Activated T-cell treated with anti-CD3 and anti-CD28 coated beads, Interleukin-2, amount 50 U/mL, for 1 hour (primary cell): ENCODE measurements around the gene WNT9B.
A peak's percentile ranks its signal among the peaks of the same experiment; 100 is the strongest.
"Not testable (repeated sequence)": the region's sequence is repeated elsewhere in the genome, so short reads cannot be mapped to it uniquely, and the experiment has no call there.

Experiments used
- DNase-seq: peaks from one replicate; pipeline ENCODE4 v3.0.0-alpha.2; 2020

WNT9B gene

GRCh38 chr17:46822388-46822921, 28.9 kb upstream of the WNT9B start:
- peak; percentile 52 for DNase-seq

DNA sequence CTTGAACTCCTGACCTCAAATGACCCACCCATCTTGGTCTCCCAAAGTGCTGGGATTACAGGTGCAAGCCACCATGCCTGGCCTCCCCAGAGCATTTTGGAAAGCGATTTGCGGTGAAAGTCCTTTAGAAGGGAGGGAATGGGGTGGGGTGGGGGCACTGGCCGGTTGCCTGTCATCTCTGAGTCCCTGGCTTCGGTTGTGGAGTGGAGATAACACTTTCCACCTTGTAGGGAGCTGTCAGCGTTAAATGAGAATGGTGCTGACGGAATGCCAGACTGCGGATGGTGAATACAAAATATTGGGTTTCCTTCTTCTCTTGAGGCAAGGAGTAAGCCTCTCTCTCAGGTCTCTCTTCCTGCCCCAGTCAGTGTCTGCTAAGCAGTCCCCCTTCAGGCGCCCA, 27.7 kb upstream of the WNT9B start:
- no peak for DNase-seq

DNA sequence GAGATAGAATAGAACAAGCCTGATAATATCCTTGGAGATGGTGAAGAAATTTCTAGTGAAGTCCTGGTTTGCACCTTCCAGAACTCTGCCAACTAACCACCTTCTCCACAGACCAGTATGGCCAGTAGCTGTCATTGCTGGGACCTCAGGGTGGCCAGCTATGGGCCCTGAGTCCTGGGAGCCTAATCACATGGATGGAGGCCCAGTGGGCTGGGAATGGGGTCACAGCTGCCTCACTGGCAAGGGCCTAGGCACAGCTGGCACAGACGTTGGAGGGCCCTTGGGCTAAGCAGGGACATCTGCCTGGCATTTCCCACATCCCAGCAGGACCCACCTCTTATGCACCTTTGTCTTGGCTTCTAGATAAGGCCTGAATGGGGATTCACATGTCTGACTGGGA, 25.3 kb upstream of the WNT9B start:
- no peak for DNase-seq

DNA sequence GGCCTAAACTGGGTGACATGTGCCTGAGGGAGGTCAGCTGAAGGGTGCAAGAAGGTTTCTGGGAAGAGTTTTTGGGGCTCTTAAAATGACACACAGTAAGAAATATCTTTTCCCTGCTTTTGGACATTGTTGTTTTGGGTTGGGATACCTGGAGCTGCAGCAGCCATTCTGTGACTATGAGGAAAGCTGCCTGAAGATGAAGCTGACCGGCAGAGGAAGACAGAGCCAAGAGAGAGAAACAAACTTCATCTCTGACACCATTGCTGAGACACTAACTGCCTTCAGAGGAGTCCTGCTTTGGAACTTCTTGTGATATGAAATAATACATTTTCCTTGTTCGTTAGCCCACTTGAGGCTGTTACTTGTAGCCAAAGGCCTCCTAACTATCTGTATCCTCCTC, 24.1 kb upstream of the WNT9B start:
- DNase-seq: no peak

GRCh38 chr17:46831573-46832330, 19.6 kb upstream of the WNT9B start:
- no peak for DNase-seq

DNA sequence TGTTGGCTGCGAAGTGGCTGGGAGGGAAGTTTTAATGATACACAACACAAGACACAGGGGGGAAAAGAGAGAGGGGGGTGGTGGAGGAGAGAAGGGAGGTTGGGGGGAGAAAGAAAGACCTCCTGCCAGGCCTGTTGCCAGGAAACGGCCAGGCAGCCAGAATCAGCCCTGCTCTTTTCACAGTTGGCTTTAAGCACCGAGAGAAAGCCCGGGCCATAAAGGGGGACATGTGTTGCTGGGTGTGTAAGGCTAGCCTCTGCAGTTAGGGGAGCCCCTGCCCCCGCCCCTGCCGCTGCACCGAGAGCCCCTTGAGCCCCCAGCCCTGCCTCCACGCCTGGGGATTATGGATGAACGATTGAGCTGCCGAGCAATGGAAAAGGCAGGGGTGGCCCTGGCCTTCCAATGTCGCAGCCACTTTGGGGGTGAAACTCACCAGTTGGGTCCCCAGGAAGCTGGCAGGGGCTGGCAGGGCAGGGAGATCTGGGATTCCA, 19.0 kb upstream of the WNT9B start:
- no peak for DNase-seq

- no peak for DNase-seq
Observed at GRCh38 chr17:46832945-46833839, 18.2 kb upstream of the WNT9B start.

DNA sequence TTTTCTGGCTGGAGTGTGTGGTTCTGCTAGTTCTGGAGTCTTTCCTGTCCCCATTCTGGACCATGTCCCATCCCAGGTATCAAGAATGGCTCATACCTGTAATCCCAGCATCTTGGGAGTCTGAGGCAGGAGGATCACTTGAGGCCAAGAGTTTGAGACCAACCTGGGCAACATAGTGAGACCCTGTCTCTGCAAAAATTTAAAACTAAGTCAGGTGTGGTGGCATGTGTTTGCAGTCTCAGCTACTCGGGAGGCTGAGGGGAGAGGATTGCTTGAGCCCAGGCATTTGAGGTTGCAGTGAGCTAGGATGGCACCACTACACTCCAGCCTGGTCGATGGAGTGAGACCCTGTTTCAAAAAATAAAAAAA, 17.6 kb upstream of the WNT9B start:
- DNase-seq: no peak

DNA sequence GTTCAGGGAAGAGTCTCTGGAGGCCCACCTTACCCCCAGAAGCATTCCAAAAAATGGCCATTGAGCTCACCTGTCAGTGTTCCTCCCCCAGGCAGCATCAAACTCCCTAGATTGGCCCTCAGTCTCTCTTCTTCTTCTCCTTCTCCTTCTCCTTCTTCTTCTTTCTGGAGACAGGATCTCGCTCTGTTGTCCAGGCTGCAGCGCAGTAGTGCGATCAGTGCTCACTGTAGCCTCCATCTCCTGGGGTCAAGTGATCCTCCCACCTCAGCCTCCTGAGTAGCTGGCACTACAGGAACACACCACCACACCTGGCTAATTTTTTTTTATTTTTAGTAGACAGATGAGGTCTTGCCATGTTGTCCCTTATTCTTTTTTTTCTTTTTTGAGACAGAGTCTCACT, 16.5 kb upstream of the WNT9B start:
- no peak for DNase-seq

DNA sequence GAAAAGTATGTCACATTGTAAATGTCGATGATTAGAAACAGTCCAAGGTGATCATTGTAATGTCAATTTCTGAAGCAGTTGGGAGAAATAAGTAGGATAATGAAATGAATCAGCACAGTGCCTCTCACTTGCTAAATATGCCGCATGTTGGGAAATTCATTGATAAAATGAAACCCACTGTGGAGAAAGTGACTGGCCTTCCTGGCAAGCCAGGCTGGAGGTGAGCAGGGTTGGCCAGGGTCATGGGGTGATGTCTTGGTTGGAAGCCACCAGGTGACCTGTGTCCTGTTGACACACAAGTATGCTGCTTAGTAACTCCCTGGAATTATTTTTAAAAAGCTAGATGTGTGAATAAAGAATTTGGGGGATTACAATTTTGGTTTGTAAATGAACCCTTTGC, 14.9 kb upstream of the WNT9B start:
- no peak for DNase-seq

DNA sequence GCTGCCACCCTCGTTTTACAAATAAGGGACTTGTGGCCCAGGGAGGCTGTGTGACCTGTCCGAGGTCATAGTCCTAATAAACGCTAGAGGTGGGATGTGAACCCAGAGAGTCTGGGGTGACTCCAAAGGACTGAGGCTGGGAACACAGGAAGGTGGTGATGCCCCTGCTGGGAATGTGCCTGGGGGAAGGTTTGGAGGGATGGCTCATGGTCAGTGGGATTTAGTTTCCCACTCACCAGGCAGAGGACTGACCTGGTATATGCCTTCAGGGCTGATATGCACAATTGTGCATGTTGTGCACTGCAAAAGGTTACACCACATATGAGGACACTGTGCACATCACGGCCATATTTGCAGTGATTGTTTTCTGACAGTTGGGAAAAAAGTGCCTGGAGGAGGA, 13.9 kb upstream of the WNT9B start:
- DNase-seq: no peak

DNA sequence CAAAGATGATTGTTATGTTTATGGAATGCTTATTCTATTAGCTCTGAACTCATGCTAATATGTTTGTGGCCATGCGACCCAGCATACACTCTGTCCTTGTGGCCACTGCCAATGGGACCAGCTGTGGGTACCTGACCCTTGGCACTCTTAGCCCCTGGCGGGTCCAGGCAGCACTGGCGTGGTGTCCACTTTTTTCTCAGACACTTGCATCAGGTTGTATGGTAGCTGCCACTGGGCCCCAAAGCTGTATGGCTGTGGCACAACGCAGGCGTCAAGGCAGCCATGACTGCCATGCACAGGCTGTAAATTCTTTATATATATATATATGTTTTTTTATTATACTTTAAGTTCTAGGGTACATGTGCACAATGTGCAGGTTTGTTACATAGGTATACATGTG, 12.2 kb upstream of the WNT9B start:
- DNase-seq: no peak

- not testable (repeated sequence) for DNase-seq
Observed at GRCh38 chr17:46840596-46840995, 10.8 kb upstream of the WNT9B start.

DNA sequence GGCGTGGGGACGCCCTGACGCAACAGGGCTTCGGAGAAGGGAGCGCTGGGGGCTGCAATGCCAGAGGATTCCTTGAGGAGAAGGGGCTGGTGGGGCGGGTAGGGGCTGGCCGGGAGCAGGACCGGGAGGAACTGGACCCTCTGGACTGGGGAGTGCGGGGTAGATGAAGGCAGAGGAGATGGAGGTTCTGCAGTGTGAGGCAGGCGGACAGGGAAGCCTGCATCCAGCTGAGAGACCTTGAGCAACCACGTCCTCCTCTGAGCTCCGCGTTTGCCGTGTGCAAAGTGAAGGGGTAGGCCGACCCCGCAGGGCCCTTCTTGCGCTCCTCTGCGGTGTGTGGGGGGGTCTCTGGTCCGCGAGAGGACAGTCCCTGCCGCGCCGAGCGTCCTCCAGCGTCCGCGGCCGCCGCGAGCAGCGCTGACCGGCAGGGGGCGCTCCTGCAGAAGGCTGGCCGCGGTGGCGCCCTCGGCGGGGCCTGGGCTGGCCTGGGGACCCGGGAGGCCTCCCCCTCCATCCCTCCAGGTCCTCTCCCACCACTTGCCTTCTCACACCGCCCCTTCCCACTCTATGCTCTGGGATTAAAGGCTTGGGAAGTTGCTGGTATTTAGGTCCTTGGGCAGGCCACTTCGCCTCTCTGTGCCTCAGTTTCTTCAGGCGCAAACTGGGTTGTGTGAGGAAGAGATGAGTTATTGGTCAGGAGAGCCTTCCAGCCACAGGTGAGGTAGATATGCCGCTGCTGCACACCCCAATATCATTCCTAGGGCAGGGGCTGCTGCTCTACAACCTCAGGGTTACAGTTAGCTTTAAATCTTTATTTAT, 9.6 kb upstream of the WNT9B start:
- peak; percentile 40 for DNase-seq

DNA sequence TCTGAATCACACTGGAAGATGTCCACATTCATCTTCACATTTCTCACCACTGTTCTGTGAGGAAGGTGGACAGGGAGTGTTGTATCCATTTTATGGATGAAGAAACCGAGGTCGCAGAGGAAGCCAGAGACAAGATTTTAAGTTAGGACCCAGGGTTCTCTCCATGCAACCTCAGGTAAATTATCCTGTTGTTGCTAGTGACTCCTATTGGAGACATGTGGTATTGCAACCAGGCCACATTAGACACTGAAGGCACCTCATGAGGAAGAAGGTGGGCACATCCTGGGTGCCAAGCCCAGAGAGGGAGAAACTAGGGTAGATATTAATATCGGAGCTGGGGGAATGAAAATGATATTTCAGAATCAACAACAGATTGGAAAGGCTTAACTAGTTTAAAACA, 8.5 kb upstream of the WNT9B start:
- DNase-seq: no peak

- DNase-seq: no peak
Observed at GRCh38 chr17:46847204-46848191, 3.9 kb upstream of the WNT9B start.

DNA sequence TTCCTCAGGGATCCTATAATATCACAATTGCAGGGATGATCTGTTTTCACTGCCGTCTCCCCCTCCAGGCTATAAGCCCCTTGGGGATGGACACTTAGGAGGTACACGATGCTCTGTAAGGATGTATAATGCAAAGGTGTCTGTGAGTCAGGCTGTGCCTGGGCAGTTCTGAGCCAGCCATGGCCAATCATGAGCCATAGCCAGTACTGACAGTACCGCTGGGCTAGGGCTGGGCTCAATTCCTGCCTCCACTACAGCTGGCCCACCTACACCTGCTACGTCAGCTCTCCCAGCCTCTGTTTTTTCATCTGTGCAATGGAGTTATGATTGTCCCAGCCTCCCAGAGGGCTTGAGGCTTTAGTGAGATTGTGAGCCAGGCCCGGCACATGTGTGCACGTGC, 2.8 kb upstream of the WNT9B start:
- DNase-seq: no peak

- DNase-seq: no peak
Observed at GRCh38 chr17:46850688-46851028, 725 bp upstream of the WNT9B start.

DNA sequence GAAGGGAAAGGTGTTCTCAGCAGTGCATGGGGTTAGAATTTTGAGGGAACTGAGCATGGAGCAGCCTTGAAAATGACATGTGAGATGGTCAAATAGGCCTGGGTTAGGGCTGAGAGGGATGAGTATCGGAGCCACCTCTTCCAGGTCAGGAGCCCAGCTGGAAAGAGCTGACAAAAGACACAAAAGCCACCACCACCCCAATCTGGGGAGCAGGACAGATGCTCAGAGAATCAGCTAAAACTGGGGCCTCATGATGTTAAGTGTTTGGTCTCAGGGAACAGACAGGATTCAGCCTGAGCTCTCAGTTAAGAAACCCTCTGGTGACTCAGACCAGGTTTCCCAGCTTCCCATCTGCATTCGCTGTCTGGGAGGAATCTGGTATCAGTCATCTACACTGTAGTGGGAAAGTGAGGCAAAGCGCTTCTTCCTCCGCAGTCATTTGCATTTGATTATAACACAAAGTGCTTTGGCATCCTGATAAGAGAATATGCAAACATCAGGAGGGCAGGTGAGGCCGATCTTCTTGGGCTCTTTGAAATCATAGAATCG, 2.6 kb downstream of the WNT9B start:
- DNase-seq: no peak

GRCh38 chr17:46854515-46854914, 3.1 kb downstream of the WNT9B start:
- no peak for DNase-seq

- DNase-seq: no peak
Observed at GRCh38 chr17:46854948-46855347, 3.6 kb downstream of the WNT9B start.

GRCh38 chr17:46857600-46857999, 6.2 kb downstream of the WNT9B start:
- DNase-seq: no peak
